WI38 (cell line): Measurements from ENCODE around the gene NOG.

Experiments used
- H3K4me3 ChIP-seq: 2 replicates; pipeline ENCODE4 v1.5.1; 2011; ENCODE audit warnings: low read depth, mild to moderate bottlenecking, control low read depth, low read length
- CTCF ChIP-seq: IDR thresholded peaks from 2 replicates; pipeline ENCODE4 v1.5.1; 2012; ENCODE audit warnings: low read depth, mild to moderate bottlenecking, control low read depth, low read length

NOG gene

GRCh38 chr17:56642424-56642823 lies 48.9 kb downstream of the NOG start:
- TF ChIP-seq CTCF = no peak

More at GRCh38 chr17:56642424-56642823, 48.9 kb downstream of the NOG start:
- H3K4me3 ChIP-seq = no peak overlapping the region
